Measurements from ENCODE around the gene BANP.

BANP gene

DNA sequence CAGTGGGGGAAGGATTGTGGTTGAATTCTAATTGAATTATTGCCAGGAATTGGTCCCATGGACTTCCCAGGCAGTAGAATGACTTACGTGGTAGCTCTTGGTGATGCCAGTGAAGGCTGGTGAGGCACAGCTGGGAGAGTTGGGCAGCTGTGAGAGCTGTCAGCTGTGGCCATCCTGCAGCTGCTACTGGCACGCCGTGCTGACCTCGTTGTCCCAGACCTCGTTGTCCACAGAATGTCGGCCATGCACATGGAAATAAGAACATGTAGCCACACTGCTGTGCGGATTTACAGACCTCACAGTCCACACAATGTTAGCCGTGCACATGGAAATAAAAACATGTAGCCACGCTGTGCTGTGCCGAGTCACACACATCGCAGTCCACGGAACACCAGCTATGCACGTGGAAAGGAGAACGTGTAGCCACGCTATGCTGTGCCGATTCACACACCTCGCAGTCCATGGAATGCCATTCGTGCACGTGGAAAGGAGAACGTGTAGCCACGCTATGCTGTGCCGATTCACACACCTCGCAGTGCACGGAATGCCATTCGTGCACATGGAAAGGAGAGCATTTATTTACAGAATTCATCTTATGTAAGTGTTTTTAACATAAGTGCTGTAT lies 59.2 kb downstream of the BANP start:
- no peak for DNase-seq
- H2AK5ac ChIP-seq (ENCODE audit: low read length, severe bottlenecking) = no peak overlapping the region
- no peaks in the 10 kb centered on the region for H3K9me3 ChIP-seq (ENCODE audit: control insufficient read depth, low read length)
- H4K91ac ChIP-seq (ENCODE audit: low read length) = no peak overlapping the region
- H3K4me1 ChIP-seq (ENCODE audit: control insufficient read depth, insufficient read depth, low read depth, low read length) = peaks cover 29% of the 10 kb centered on the region
- H2BK5ac ChIP-seq (ENCODE audit: low read depth, low read length, poor library complexity, severe bottlenecking) = no peak overlapping the region
- H2BK120ac ChIP-seq (ENCODE audit: low read depth, low read length) = no peak overlapping the region
- H3K36me3 ChIP-seq (ENCODE audit: control insufficient read depth in 1 of 2, insufficient read depth in 2 of 2, low read depth in 1 of 2, low read length in 2 of 2) = peaks cover 34 to 45% of the 10 kb centered on the region in 2 experiments
- no peak overlapping the region for H3K4me3 ChIP-seq (ENCODE audit: insufficient read depth in 1 of 2, low read depth in 1 of 2, low read length in 2 of 2)
- H3K18ac ChIP-seq (ENCODE audit: low read depth in 1 of 2, low read length in 2 of 2) = no peak overlapping the region
- peaks cover 15% of the 10 kb centered on the region for H3K79me1 ChIP-seq (replicated peaks; ENCODE audit: low read length, poor library complexity, severe bottlenecking)
- H2BK15ac ChIP-seq (ENCODE audit: low read depth, poor library complexity, severe bottlenecking) = no peak overlapping the region
- no peak overlapping the region for H2AFZ ChIP-seq (ENCODE audit: low read depth, low read length)
- no peak overlapping the region for H2BK12ac ChIP-seq (ENCODE audit: low read length in 2 of 2)
- no peak overlapping the region for H3K4me2 ChIP-seq (ENCODE audit: low read length, poor library complexity, severe bottlenecking)
- H3K27me3 ChIP-seq (ENCODE audit: control insufficient read depth in 1 of 2, insufficient read depth in 1 of 2, low read length in 2 of 2) = no peaks in the 10 kb centered on the region
- no peak overlapping the region for H3K27ac ChIP-seq (ENCODE audit: low read length, poor library complexity, severe bottlenecking)
- H3K14ac ChIP-seq (ENCODE audit: low read length in 2 of 2) = no peak overlapping the region
- H3K9ac ChIP-seq (ENCODE audit: low read length) = no peak overlapping the region
- no peak overlapping the region for H3K4ac ChIP-seq (ENCODE audit: low read depth in 1 of 2, low read length in 2 of 2)
- no peak overlapping the region for H4K8ac ChIP-seq (ENCODE audit: low read length)
- H3K23ac ChIP-seq (ENCODE audit: low read length in 2 of 2) = no peak overlapping the region
- WGBS = 94% methylated on average over 19 of the region's 25 CpGs

DNA sequence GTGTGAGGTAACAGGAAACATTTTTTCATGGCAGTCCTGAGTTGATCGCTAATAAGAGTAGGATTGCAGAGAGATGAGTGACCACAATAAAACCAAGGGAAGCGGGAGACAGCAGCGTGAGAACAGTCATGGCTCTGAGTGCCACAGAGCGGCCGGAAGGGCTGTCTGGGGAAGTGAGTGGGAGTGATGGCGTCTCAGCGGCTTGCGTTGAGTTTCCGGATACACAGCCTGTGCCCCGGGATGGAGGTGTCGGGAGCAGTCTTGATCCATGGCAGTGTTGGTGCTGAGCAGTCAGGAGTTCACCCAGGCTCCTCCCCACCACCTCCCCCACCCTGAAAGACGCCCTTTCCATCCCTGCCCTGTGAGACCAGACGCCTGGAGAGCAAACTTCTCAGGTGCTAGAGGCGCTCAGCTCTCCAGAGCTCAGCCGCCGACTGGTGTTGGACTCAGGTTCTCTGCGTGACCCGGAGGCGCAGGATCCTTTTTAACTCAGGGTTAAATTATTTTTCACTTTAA lies 59.8 kb downstream of the BANP start:
- H3K23ac ChIP-seq (ENCODE audit: low read length in 2 of 2) = no peak overlapping the region
- H3K4me2 ChIP-seq (ENCODE audit: low read length, poor library complexity, severe bottlenecking) = no peak overlapping the region
- H3K36me3 ChIP-seq (ENCODE audit: control insufficient read depth in 1 of 2, insufficient read depth in 2 of 2, low read depth in 1 of 2, low read length in 2 of 2) = peaks cover 35 to 42% of the 10 kb centered on the region in 2 experiments
- no peaks in the 10 kb centered on the region for H3K27me3 ChIP-seq (ENCODE audit: control insufficient read depth in 1 of 2, insufficient read depth in 1 of 2, low read length in 2 of 2)
- H2BK5ac ChIP-seq (ENCODE audit: low read depth, low read length, poor library complexity, severe bottlenecking) = no peak overlapping the region
- no peak overlapping the region for H2BK12ac ChIP-seq (ENCODE audit: low read length in 2 of 2)
- H3K27ac ChIP-seq (ENCODE audit: low read length, poor library complexity, severe bottlenecking) = no peak overlapping the region
- WGBS = 88% methylated on average over 18 of the region's 19 CpGs
- no peak overlapping the region for H2BK15ac ChIP-seq (ENCODE audit: low read depth, poor library complexity, severe bottlenecking)
- H3K9me3 ChIP-seq (ENCODE audit: control insufficient read depth, low read length) = no peaks in the 10 kb centered on the region
- no peak for DNase-seq
- no peak overlapping the region for H4K8ac ChIP-seq (ENCODE audit: low read length)
- H2AK5ac ChIP-seq (ENCODE audit: low read length, severe bottlenecking) = no peak overlapping the region
- no peak overlapping the region for H2BK120ac ChIP-seq (ENCODE audit: low read depth, low read length)
- no peak overlapping the region for H3K18ac ChIP-seq (ENCODE audit: low read depth in 1 of 2, low read length in 2 of 2)
- H4K91ac ChIP-seq (ENCODE audit: low read length) = no peak overlapping the region
- no peak overlapping the region for H3K4ac ChIP-seq (ENCODE audit: low read depth in 1 of 2, low read length in 2 of 2)
- peaks cover 11% of the 10 kb centered on the region for H3K79me1 ChIP-seq (replicated peaks; ENCODE audit: low read length, poor library complexity, severe bottlenecking)
- peaks cover 27% of the 10 kb centered on the region for H3K4me1 ChIP-seq (ENCODE audit: control insufficient read depth, insufficient read depth, low read depth, low read length)
- no peak overlapping the region for H3K4me3 ChIP-seq (ENCODE audit: insufficient read depth in 1 of 2, low read depth in 1 of 2, low read length in 2 of 2)
- H3K14ac ChIP-seq (ENCODE audit: low read length in 2 of 2) = no peak overlapping the region
- H3K9ac ChIP-seq (ENCODE audit: low read length) = no peak overlapping the region
- H2AFZ ChIP-seq (ENCODE audit: low read depth, low read length) = no peak overlapping the region

DNA sequence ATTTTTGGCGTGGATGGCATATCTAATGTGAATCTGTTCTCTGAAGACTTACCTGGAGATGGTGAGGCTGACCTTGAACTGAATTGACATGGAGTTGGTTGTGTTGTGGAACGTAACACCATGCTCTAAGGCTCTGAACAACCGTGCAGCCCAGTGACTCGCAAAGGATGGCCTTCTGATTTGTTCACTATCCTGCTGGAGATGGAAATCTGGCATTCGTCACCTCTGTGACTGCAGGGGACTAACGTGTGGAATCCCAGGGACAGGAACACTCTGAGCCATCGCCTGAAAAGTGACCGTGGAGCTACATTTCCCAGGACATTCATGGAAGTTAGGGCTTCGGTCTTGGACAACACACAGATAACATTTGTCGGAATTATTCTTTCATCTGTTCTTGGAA lies 61.1 kb downstream of the BANP start:
- Histone ChIP-seq H3K27ac (ENCODE audit: low read length, poor library complexity, severe bottlenecking) (no peak overlapping the region), H3K9me3 (ENCODE audit: control insufficient read depth, low read length) (no peaks in the 10 kb centered on the region), H3K23ac (ENCODE audit: low read length in 2 of 2) (no peak overlapping the region), H2BK15ac (ENCODE audit: low read depth, poor library complexity, severe bottlenecking) (no peak overlapping the region), H2BK5ac (ENCODE audit: low read depth, low read length, poor library complexity, severe bottlenecking) (no peak overlapping the region), H3K4me2 (ENCODE audit: low read length, poor library complexity, severe bottlenecking) (no peak overlapping the region), H3K4me1 (ENCODE audit: control insufficient read depth, insufficient read depth, low read depth, low read length) (peaks cover 27% of the 10 kb centered on the region), H3K18ac (ENCODE audit: low read depth in 1 of 2, low read length in 2 of 2) (no peak overlapping the region), H3K79me1 (replicated peaks; ENCODE audit: low read length, poor library complexity, severe bottlenecking) (peaks cover 15% of the 10 kb centered on the region), H4K91ac (ENCODE audit: low read length) (no peak overlapping the region), H3K27me3 (ENCODE audit: control insufficient read depth in 1 of 2, insufficient read depth in 1 of 2, low read length in 2 of 2) (no peaks in the 10 kb centered on the region), H3K9ac (ENCODE audit: low read length) (no peak overlapping the region), H4K8ac (ENCODE audit: low read length) (no peak overlapping the region), H2AK5ac (ENCODE audit: low read length, severe bottlenecking) (no peak overlapping the region), H2BK12ac (ENCODE audit: low read length in 2 of 2) (no peak overlapping the region), H3K36me3 (ENCODE audit: control insufficient read depth in 1 of 2, insufficient read depth in 2 of 2, low read depth in 1 of 2, low read length in 2 of 2) (peaks cover 35 to 40% of the 10 kb centered on the region in 2 experiments), H3K14ac (ENCODE audit: low read length in 2 of 2) (no peak overlapping the region), H3K4ac (ENCODE audit: low read depth in 1 of 2, low read length in 2 of 2) (no peak overlapping the region), H2AFZ (ENCODE audit: low read depth, low read length) (no peak overlapping the region), H2BK120ac (ENCODE audit: low read depth, low read length) (no peak overlapping the region), H3K4me3 (ENCODE audit: insufficient read depth in 1 of 2, low read depth in 1 of 2, low read length in 2 of 2) (no peak overlapping the region)
- 80% methylated on average over 10 of the region's 10 CpGs for WGBS
- DNase-seq = peak; percentile 9

DNA sequence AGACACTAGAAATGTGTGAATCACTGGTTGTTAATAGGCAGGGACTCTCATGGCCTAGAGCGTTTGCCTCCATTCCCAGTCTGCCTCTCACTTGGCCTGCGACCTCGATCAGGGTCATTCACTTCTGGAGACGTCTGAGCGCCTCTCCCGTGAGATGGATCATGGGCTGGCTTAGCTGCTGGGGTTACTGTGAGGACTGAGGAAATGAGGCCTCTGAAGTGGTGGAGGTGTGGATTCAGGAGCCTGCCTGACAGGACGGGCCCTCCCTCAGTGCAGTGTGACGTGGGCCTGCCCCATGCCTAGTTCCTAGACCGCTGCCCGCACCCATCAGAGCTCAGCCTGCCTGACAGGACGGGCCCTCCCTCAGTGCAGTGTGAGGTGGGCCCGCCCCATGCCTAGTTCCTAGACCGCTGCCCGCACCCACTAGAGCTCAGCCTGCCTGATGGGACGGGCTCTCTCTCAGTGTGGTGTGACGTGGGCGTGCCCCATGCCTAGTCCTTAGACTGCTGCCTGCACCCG lies 61.9 kb downstream of the BANP start:
- peaks cover 27 to 43% of the 10 kb centered on the region in 2 experiments for H3K36me3 ChIP-seq (ENCODE audit: control insufficient read depth in 1 of 2, insufficient read depth in 2 of 2, low read depth in 1 of 2, low read length in 2 of 2)
- peak overlapping the region in 1 of 2 experiments; percentile 90 for H3K14ac ChIP-seq (ENCODE audit: low read length in 2 of 2)
- no peak overlapping the region for H4K91ac ChIP-seq (ENCODE audit: low read length)
- no peak overlapping the region for H3K9ac ChIP-seq (ENCODE audit: low read length)
- H3K23ac ChIP-seq (ENCODE audit: low read length in 2 of 2) = peak overlapping the region in 1 of 2 experiments; percentile 34
- H4K8ac ChIP-seq (ENCODE audit: low read length) = no peak overlapping the region
- H3K18ac ChIP-seq (ENCODE audit: low read depth in 1 of 2, low read length in 2 of 2) = peak overlapping the region; percentile 1 to 68
- H3K4ac ChIP-seq (ENCODE audit: low read depth in 1 of 2, low read length in 2 of 2) = no peak overlapping the region
- no peak overlapping the region for H2AK5ac ChIP-seq (ENCODE audit: low read length, severe bottlenecking)
- DNase-seq = peak; percentile 77
- H3K79me1 ChIP-seq (replicated peaks; ENCODE audit: low read length, poor library complexity, severe bottlenecking) = peaks cover 12% of the 10 kb centered on the region
- no peaks in the 10 kb centered on the region for H3K27me3 ChIP-seq (ENCODE audit: control insufficient read depth in 1 of 2, insufficient read depth in 1 of 2, low read length in 2 of 2)
- H2BK15ac ChIP-seq (ENCODE audit: low read depth, poor library complexity, severe bottlenecking) = no peak overlapping the region
- H3K9me3 ChIP-seq (ENCODE audit: control insufficient read depth, low read length) = no peaks in the 10 kb centered on the region
- no peak overlapping the region for H2BK5ac ChIP-seq (ENCODE audit: low read depth, low read length, poor library complexity, severe bottlenecking)
- H3K4me2 ChIP-seq (ENCODE audit: low read length, poor library complexity, severe bottlenecking) = no peak overlapping the region
- peaks cover 27% of the 10 kb centered on the region for H3K4me1 ChIP-seq (ENCODE audit: control insufficient read depth, insufficient read depth, low read depth, low read length)
- WGBS = 73% methylated on average over 18 of the region's 18 CpGs
- H3K4me3 ChIP-seq (ENCODE audit: insufficient read depth in 1 of 2, low read depth in 1 of 2, low read length in 2 of 2) = no peak overlapping the region
- peak overlapping the region in 1 of 2 experiments; percentile 82 for H2BK12ac ChIP-seq (ENCODE audit: low read length in 2 of 2)
- H2AFZ ChIP-seq (ENCODE audit: low read depth, low read length) = no peak overlapping the region
- no peak overlapping the region for H2BK120ac ChIP-seq (ENCODE audit: low read depth, low read length)
- peak overlapping the region; percentile 24 for H3K27ac ChIP-seq (ENCODE audit: low read length, poor library complexity, severe bottlenecking)

Measured in mesenchymal stem cell (in vitro differentiated cells and primary cell).